Mesothelial cell of epicardium (in vitro differentiated cells): Measurements from ENCODE around the gene COL11A2. TPM values are rescaled to one million over a fixed set of nuclear protein-coding genes. Genes with fewer than 3 reads are reported as not detected.

ENCODE experiments used
- DNase-seq, 2 experiments: peaks; one replicate each; pipeline ENCODE4 v3.0.0; 2021; ENCODE audit warnings: low spot score in 2 of 2; ENCODE audit not compliant: unreplicated experiment in 2 of 2
- H3K27ac Mint-ChIP-seq: 2 replicates; pipeline ENCODE4 v1.8.0; 2021; ENCODE audit warnings: mixed read lengths
- H3K27me3 Mint-ChIP-seq: 2 replicates; pipeline ENCODE4 v1.8.0; 2021; ENCODE audit warnings: low read depth, mixed read lengths
- H3K36me3 Mint-ChIP-seq: 2 replicates; pipeline ENCODE4 v1.8.0; 2021; ENCODE audit warnings: mixed read lengths
- H3K4me1 Mint-ChIP-seq: 2 replicates; pipeline ENCODE4 v1.8.0; 2021; ENCODE audit warnings: mixed read lengths
- H3K4me3 Mint-ChIP-seq: 2 replicates; pipeline ENCODE4 v1.8.0; 2021; ENCODE audit warnings: mild to moderate bottlenecking, moderate library complexity, mixed read lengths
- H3K9me3 Mint-ChIP-seq: 2 replicates; pipeline ENCODE4 v1.8.0; 2021; ENCODE audit warnings: mixed read lengths
- CTCF ChIP-seq: fragments of 200-600 bp; sonication (generic); IDR thresholded peaks from one replicate; pipeline ENCODE4 v1.5.0; 2021; ENCODE audit warnings: antibody characterized with exemption; ENCODE audit not compliant: unreplicated experiment
- total RNA-seq: library from RNA; stranded (reverse); gene quantifications from 3 replicates; pipeline ENCODE4 v1.2.1, GENCODE V29; 2021

Gene COL11A2
- total RNA-seq, 1 donor from 2014 or later: 14.4 TPM

DNA sequence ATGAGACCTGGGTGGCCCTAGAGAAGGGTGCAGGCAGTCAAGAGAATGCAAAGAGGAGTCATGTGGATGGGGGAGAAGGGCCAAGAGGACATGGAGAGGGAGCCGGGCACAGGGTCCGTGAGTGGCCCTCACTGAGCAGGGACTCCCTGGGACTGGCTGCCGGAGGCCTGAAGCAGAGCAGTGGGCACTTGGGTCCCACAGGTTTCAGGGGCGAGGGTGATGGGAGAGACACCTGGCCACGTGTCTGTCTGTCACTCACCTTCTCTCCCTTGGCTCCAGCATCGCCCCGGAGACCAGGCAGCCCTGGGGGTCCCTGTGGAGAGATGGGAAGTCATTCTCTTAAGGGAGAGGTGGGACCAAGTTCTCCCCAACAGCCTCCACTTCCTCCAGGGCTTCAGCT, 25.5 kb downstream of the COL11A2 start:
- H3K4me1 Mint-ChIP-seq: peaks cover 3% of the 10 kb centered on the region
- no peak for DNase-seq
- no peaks in the 10 kb centered on the region for H3K27me3 Mint-ChIP-seq
- no peaks in the 10 kb centered on the region for H3K36me3 Mint-ChIP-seq
- no peak overlapping the region for H3K27ac Mint-ChIP-seq
- no peak overlapping the region for H3K4me3 Mint-ChIP-seq
- H3K9me3 Mint-ChIP-seq: no peaks in the 10 kb centered on the region
- no peak for TF ChIP-seq CTCF

DNA sequence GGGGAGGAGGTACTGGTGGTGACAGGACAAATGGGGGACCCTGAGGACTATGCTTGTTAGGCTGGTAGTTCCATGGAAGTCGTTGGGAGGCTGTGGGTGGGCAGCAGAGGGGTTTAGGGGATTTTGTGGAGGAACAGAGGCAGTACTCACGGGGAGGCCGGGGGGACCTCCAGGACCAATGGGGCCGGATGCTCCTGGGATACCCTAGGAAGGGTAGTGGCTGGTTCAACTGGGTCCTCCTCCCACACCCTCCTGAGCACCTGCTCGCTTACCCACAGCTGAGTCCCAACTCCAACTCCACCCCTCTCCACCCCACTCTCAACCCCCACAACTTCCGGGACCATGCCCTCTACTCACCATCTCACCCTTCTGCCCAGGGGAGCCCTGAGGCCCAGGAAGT, 25.9 kb downstream of the COL11A2 start:
- DNase-seq: no peak
- Mint-ChIP-seq H3K4me3 (no peak overlapping the region), H3K27me3 (no peaks in the 10 kb centered on the region), H3K9me3 (no peaks in the 10 kb centered on the region), H3K4me1 (peaks cover 6% of the 10 kb centered on the region), H3K27ac (no peak overlapping the region), H3K36me3 (no peaks in the 10 kb centered on the region)
- no peak for TF ChIP-seq CTCF

DNA sequence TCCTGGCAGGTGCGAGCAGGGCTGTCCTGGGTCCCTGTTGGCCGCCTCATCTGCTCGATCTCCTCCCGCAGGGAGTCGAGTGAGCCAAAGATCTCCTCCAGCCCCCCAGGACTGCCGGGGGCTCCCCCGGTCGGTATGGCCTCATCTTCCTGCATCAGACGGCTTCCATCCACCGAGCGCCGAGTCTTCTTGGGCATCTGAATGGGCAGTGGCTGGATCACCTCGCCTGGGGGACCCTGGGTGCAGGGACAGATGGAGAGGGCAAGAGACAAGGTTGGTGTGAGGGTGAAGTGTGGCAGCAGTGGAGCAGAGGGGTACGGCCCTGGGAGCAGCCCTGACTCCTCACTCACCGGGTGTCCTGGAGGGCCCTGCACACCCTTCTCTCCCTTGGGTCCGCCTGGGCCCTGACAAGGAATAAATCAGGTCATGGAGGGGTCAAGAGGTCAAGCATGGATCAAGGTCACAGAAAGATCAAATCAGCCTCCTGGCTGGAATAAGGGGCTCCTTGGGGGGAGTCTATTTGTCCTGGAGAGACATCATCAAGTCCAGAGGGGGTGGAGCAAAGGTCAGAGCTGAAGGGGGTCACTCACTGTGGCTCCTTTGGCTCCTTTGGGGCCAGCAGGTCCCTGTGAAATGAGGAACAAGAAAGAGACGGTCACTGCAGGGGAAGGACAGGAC, 26.5 kb downstream of the COL11A2 start:
- no peak overlapping the region for H3K4me3 Mint-ChIP-seq
- H3K9me3 Mint-ChIP-seq: no peaks in the 10 kb centered on the region
- H3K27me3 Mint-ChIP-seq: no peaks in the 10 kb centered on the region
- no peaks in the 10 kb centered on the region for H3K36me3 Mint-ChIP-seq
- H3K4me1 Mint-ChIP-seq: peaks cover 10% of the 10 kb centered on the region
- DNase-seq: no peak
- H3K27ac Mint-ChIP-seq: no peak overlapping the region
- no peak for TF ChIP-seq CTCF

DNA sequence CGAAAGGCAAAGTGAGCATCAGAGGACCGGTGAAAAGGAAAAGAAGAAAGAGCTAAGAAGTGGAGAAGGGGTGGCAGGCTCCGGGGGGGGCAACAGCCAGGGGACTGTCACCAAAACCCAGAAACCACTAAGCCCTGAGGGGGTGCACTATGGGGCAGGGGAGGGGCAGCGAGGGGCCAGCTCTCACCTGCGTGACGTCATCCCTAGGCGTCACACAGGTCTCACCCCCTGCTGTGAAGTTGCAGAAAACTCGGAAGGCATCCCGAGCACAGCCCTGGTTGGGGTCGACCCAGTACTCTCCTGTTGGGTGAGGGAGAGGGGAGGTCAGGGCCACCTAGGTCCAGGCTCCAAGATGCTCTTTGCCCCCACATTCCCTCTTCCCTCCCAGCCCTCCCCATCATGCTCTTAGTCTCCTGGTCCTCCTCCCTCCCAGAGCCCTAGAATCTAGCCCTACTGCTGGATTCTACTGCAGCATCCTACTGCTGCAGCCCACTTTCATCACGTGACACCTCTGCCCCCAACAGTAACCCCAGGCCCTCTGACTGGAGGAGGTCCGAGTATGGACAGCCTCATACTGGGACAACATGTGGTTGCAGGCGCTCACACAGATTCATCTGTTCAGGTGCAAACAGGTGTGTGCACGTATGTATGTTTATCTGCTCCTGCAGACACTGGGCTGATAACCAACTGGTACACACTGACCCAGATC, 27.4 kb downstream of the COL11A2 start:
- Mint-ChIP-seq H3K27ac (no peak overlapping the region), H3K4me3 (no peak overlapping the region), H3K9me3 (no peaks in the 10 kb centered on the region), H3K27me3 (peaks cover 2% of the 10 kb centered on the region), H3K36me3 (no peaks in the 10 kb centered on the region), H3K4me1 (peaks cover 10% of the 10 kb centered on the region)
- no peak for DNase-seq
- TF ChIP-seq CTCF: no peak

GRCh38 chr6:33164176-33164575, 28.1 kb downstream of the COL11A2 start:
- Mint-ChIP-seq H3K9me3 (no peaks in the 10 kb centered on the region), H3K27me3 (peaks cover 2% of the 10 kb centered on the region), H3K27ac (no peak overlapping the region), H3K4me1 (peaks cover 10% of the 10 kb centered on the region), H3K4me3 (no peak overlapping the region), H3K36me3 (no peaks in the 10 kb centered on the region)
- TF ChIP-seq CTCF: no peak
- DNase-seq: no peak
